ENCODE results near the gene NAT16. TPM values are rescaled to one million over a fixed set of nuclear protein-coding genes. Genes with fewer than 3 reads are reported as not detected.

Gene NAT16
- total and polyA plus RNA-seq, 7 experiments from 2014 or later = not detected

- Mint-ChIP-seq H3K4me3 (no peak overlapping the region), H3K27ac (no peak overlapping the region), H3K36me3 (peaks cover 0 to 7% (median 0%) of the 10 kb centered on the region in 5 donors), H3K4me1 (peaks cover 10 to 21% (median 15%) of the 10 kb centered on the region in 7 donors), H3K9me3 (peaks cover 0 to 1% (median 0%) of the 10 kb centered on the region in 11 donors), H3K27me3 (peaks cover 12 to 36% (median 18%) of the 10 kb centered on the region in 5 donors)
- H3K27me3 ChIP-seq (ENCODE audit: control insufficient read depth in 2 of 2, insufficient read depth in 2 of 2, low read length in 2 of 2) = no peaks in the 10 kb centered on the region
- H3K27ac ChIP-seq (ENCODE audit: low read depth, low read length) = no peak overlapping the region
- H3K36me3 ChIP-seq (ENCODE audit: control insufficient read depth in 2 of 3, insufficient read depth in 3 of 3, low read length in 3 of 3) = peaks cover 0 to 3% (median 0%) of the 10 kb centered on the region in 3 experiments
- DNase-seq = no peak
- no peak for ATAC-seq
- H3K4me3 ChIP-seq (ENCODE audit: low read length) = no peak overlapping the region
- intact Hi-C loops (cut with micrococcal nuclease) = no loop called here
- no peaks in the 10 kb centered on the region for H3K9me3 ChIP-seq (ENCODE audit: control insufficient read depth in 2 of 3, low read length in 3 of 3)
- peaks cover 10% of the 10 kb centered on the region in 2 donors for H3K4me1 ChIP-seq (ENCODE audit: control insufficient read depth in 2 of 2, insufficient read depth in 2 of 2, low read length in 2 of 2)
- POLR2A ChIA-PET = no interaction called here
- CTCF ChIA-PET = interaction anchor here (1.1 to 1.2 kb wide), 2 partner anchors 8 to 138 kb away, joined by 3 to 6 read pairs; no protein-coding TSS in a partner anchor
Observed at GRCh38 chr7:101151908-101152651, 28.0 kb downstream of the NAT16 start.

- no peaks in the 10 kb centered on the region for H3K9me3 ChIP-seq (ENCODE audit: control insufficient read depth in 2 of 3, low read length in 3 of 3)
- Mint-ChIP-seq H3K4me1 (peaks cover 4 to 33% (median 9%) of the 10 kb centered on the region in 7 donors), H3K9me3 (no peaks in the 10 kb centered on the region), H3K36me3 (no peaks in the 10 kb centered on the region), H3K27me3 (peaks cover 15 to 40% (median 20%) of the 10 kb centered on the region in 5 donors), H3K4me3 (no peak overlapping the region), H3K27ac (peak overlapping the region in 1 of 9 donors; percentile 9)
- ChIA-PET CTCF (interaction anchor here (0.9 to 4.8 kb wide), 2 partner anchors 18 to 140 kb away, joined by 3 to 68 read pairs; no protein-coding TSS in a partner anchor), POLR2A (interaction anchor here (0.6 kb wide), 1 partner anchor 52 kb away, joined by 3 read pairs; no protein-coding TSS in a partner anchor)
- H3K4me3 ChIP-seq (ENCODE audit: low read length) = no peak overlapping the region
- ATAC-seq (no peak), DNase-seq (no peak)
- intact Hi-C loops (cut with micrococcal nuclease) = no loop called here
- no peak overlapping the region for H3K27ac ChIP-seq (ENCODE audit: low read depth, low read length)
- no peaks in the 10 kb centered on the region for H3K27me3 ChIP-seq (ENCODE audit: control insufficient read depth in 2 of 2, insufficient read depth in 2 of 2, low read length in 2 of 2)
- no peaks in the 10 kb centered on the region for H3K36me3 ChIP-seq (ENCODE audit: control insufficient read depth in 2 of 3, insufficient read depth in 3 of 3, low read length in 3 of 3)
- H3K4me1 ChIP-seq (ENCODE audit: control insufficient read depth in 2 of 2, insufficient read depth in 2 of 2, low read length in 2 of 2) = peaks cover 0 to 6% of the 10 kb centered on the region in 2 donors
Observed at GRCh38 chr7:101140746-101141382, 39.2 kb downstream of the NAT16 start.

GRCh38 chr7:101140339-101140699 lies 39.8 kb downstream of the NAT16 start:
- Mint-ChIP-seq H3K4me1 (peaks cover 4 to 33% (median 9%) of the 10 kb centered on the region in 7 donors), H3K27ac (peak overlapping the region in 2 of 9 donors; percentile 68 to 70), H3K4me3 (no peak overlapping the region), H3K36me3 (no peaks in the 10 kb centered on the region), H3K27me3 (peaks cover 17 to 42% (median 18%) of the 10 kb centered on the region in 5 donors), H3K9me3 (no peaks in the 10 kb centered on the region)
- Histone ChIP-seq H3K36me3 (ENCODE audit: control insufficient read depth in 2 of 3, insufficient read depth in 3 of 3, low read length in 3 of 3) (no peaks in the 10 kb centered on the region), H3K4me1 (ENCODE audit: control insufficient read depth in 2 of 2, insufficient read depth in 2 of 2, low read length in 2 of 2) (peaks cover 0 to 6% of the 10 kb centered on the region in 2 donors), H3K27me3 (ENCODE audit: control insufficient read depth in 2 of 2, insufficient read depth in 2 of 2, low read length in 2 of 2) (no peaks in the 10 kb centered on the region), H3K27ac (ENCODE audit: low read depth, low read length) (no peak overlapping the region), H3K9me3 (ENCODE audit: control insufficient read depth in 2 of 3, low read length in 3 of 3) (no peaks in the 10 kb centered on the region), H3K4me3 (ENCODE audit: low read length) (no peak overlapping the region)
- intact Hi-C loops (cut with micrococcal nuclease) = no loop called here
- DNase-seq = no peak
- ChIA-PET POLR2A (interaction anchor here (0.6 kb wide), 1 partner anchor 53 kb away, joined by 3 read pairs; no protein-coding TSS in a partner anchor), CTCF (interaction anchor here (0.9 to 4.8 kb wide), 3 partner anchors 18 to 141 kb away, joined by 3 to 68 read pairs (median 5); no protein-coding TSS in a partner anchor)
- no peak for ATAC-seq

- intact Hi-C loops (cut with micrococcal nuclease) = loop anchor here (2.0 to 5.0 kb wide), 4 partner anchors 14 to 244 kb away; partner anchors contain the start of genes ACHE (in 1 of the 2) and TRIM56 (in 1 of the 2)
- H3K27ac Mint-ChIP-seq = peak overlapping the region in 3 of 9 donors; percentile 52 to 71 (median 62)
Observed at GRCh38 chr7:101138213-101138870, 41.8 kb downstream of the NAT16 start.

GRCh38 chr7:101137651-101138212 lies 42.4 kb downstream of the NAT16 start:
- H3K27me3 Mint-ChIP-seq = peaks cover 4 to 42% (median 21%) of the 10 kb centered on the region in 5 donors
- Histone ChIP-seq H3K27ac (ENCODE audit: low read depth, low read length) (no peak overlapping the region), H3K4me3 (ENCODE audit: low read length) (no peak overlapping the region), H3K9me3 (ENCODE audit: control insufficient read depth in 2 of 3, low read length in 3 of 3) (no peaks in the 10 kb centered on the region), H3K36me3 (ENCODE audit: control insufficient read depth in 2 of 3, insufficient read depth in 3 of 3, low read length in 3 of 3) (no peaks in the 10 kb centered on the region), H3K27me3 (ENCODE audit: control insufficient read depth in 2 of 2, insufficient read depth in 2 of 2, low read length in 2 of 2) (no peaks in the 10 kb centered on the region), H3K4me1 (ENCODE audit: control insufficient read depth in 2 of 2, insufficient read depth in 2 of 2, low read length in 2 of 2) (peaks cover 0 to 4% of the 10 kb centered on the region in 2 donors)
- DNase-seq = no peak
- peaks cover 0 to 2% (median 0%) of the 10 kb centered on the region in 11 donors for H3K9me3 Mint-ChIP-seq
- intact Hi-C loops (cut with micrococcal nuclease) = loop anchor here (2.0 to 5.0 kb wide), 4 partner anchors 13 to 243 kb away; partner anchors contain the start of genes ACHE (in 1 of the 2) and TRIM56 (in 1 of the 2)
- peak overlapping the region in 3 of 9 donors; percentile 43 to 71 (median 52) for H3K27ac Mint-ChIP-seq
- peaks cover 0 to 29% (median 9%) of the 10 kb centered on the region in 7 donors for H3K4me1 Mint-ChIP-seq
- no peak for ATAC-seq
- H3K4me3 Mint-ChIP-seq = peak overlapping the region in 2 of 10 donors; percentile 17 to 70
- no peaks in the 10 kb centered on the region for H3K36me3 Mint-ChIP-seq
- ChIA-PET CTCF (no interaction called here), POLR2A (no interaction called here)

More at GRCh38 chr7:101138213-101138870, 41.8 kb downstream of the NAT16 start:
- DNase-seq (peak in 3 of 9 donors; percentile 15 to 73 (median 70)), ATAC-seq (peak; percentile 93)
- peaks cover 0 to 2% (median 0%) of the 10 kb centered on the region in 11 donors for H3K9me3 Mint-ChIP-seq
- ChIA-PET POLR2A (no interaction called here), CTCF (interaction anchor here (1.9 kb wide), 1 partner anchor 54 kb away, joined by 5 read pairs; no protein-coding TSS in a partner anchor)
- Histone ChIP-seq H3K4me1 (ENCODE audit: control insufficient read depth in 2 of 2, insufficient read depth in 2 of 2, low read length in 2 of 2) (peaks cover 0 to 4% of the 10 kb centered on the region in 2 donors), H3K9me3 (ENCODE audit: control insufficient read depth in 2 of 3, low read length in 3 of 3) (no peaks in the 10 kb centered on the region), H3K36me3 (ENCODE audit: control insufficient read depth in 2 of 3, insufficient read depth in 3 of 3, low read length in 3 of 3) (no peaks in the 10 kb centered on the region), H3K27me3 (ENCODE audit: control insufficient read depth in 2 of 2, insufficient read depth in 2 of 2, low read length in 2 of 2) (no peaks in the 10 kb centered on the region), H3K4me3 (ENCODE audit: low read length) (no peak overlapping the region), H3K27ac (ENCODE audit: low read depth, low read length) (no peak overlapping the region)
- H3K4me1 Mint-ChIP-seq = peaks cover 0 to 30% (median 9%) of the 10 kb centered on the region in 7 donors
- no peaks in the 10 kb centered on the region for H3K36me3 Mint-ChIP-seq
- peak overlapping the region in 3 of 10 donors; percentile 46 to 70 (median 47) for H3K4me3 Mint-ChIP-seq
- H3K27me3 Mint-ChIP-seq = peaks cover 4 to 44% (median 21%) of the 10 kb centered on the region in 5 donors

Data from naive thymus-derived CD4-positive, alpha-beta T cell (primary cell).